K562 (cell line): ENCODE results near the gene MYB. TPM values are rescaled to one million over a fixed set of nuclear protein-coding genes. Genes with fewer than 3 reads are reported as not detected.

ENCODE experiments used
- CBX3 ChIP-seq, 2 experiments: IDR thresholded peaks; 1 replicate in 1 of 2; 2 replicates in 1 of 2; pipeline ENCODE4 v1.6.1; 2012; ENCODE audit warnings: inconsistent platforms in 2 of 2, low read length in 2 of 2, borderline replicate concordance in 1 of 2, control low read depth in 1 of 2
- CC2D1A ChIP-seq: fragments of 450-650 bp; IDR thresholded peaks from 2 replicates; pipeline ENCODE4 v1.6.1; 2017; ENCODE audit warnings: mild to moderate bottlenecking
- DMBX1 ChIP-seq: fragments of 250-450 bp; sonication (Bioruptor Pico); IDR thresholded peaks from 2 replicates; pipeline ENCODE4 v1.8.0; 2022; ENCODE audit warnings: inconsistent platforms, mild to moderate bottlenecking, moderate library complexity, borderline replicate concordance
- FOXP1 ChIP-seq: sonication (generic); formaldehyde crosslinking; IDR thresholded peaks from 2 replicates; pipeline ENCODE4 v1.8.0; 2022; ENCODE audit warnings: mild to moderate bottlenecking, missing genetic modification reagents
- GTF2F1 ChIP-seq: IDR thresholded peaks from 2 replicates; pipeline ENCODE4 v1.6.1; 2011; ENCODE audit warnings: low read depth, low read length, improper control_type of control experiment
- HNRNPLL ChIP-seq: fragments of 200-400 bp; formaldehyde crosslinking; IDR thresholded peaks from 2 replicates; pipeline ENCODE4 v1.6.1; 2017; ENCODE audit warnings: low read length, low read depth, mild to moderate bottlenecking; ENCODE audit not compliant: poor library complexity, severe bottlenecking
- LEF1 ChIP-seq: fragments of 450-650 bp; IDR thresholded peaks from 2 replicates; pipeline ENCODE4 v1.6.1; 2016; ENCODE audit warnings: mild to moderate bottlenecking
- MEF2D ChIP-seq: conservative IDR thresholded peaks from 2 replicates; pipeline ENCODE4 v1.6.1; 2016; ENCODE audit warnings: low read depth, missing genetic modification characterization, missing compliant biosample characterization
- POLR2AphosphoS5 ChIP-seq: IDR thresholded peaks from 2 replicates; pipeline ENCODE4 v1.6.1; 2011; ENCODE audit warnings: mild to moderate bottlenecking, low read depth, low read length, moderate library complexity; ENCODE audit not compliant: control insufficient read depth, insufficient read depth
- POLR2H ChIP-seq: IDR thresholded peaks from 2 replicates; pipeline ENCODE4 v1.6.1; 2016; ENCODE audit warnings: missing genetic modification characterization, low read depth, mild to moderate bottlenecking, control low read depth, missing compliant biosample characterization, moderate library complexity
- RBFOX2 ChIP-seq: fragments of 200-400 bp; formaldehyde crosslinking; IDR thresholded peaks from 2 replicates; pipeline ENCODE4 v1.6.1; 2017; ENCODE audit warnings: low read depth, mild to moderate bottlenecking, low read length, moderate library complexity
- TAF15 ChIP-seq: fragments of 200-400 bp; formaldehyde crosslinking; IDR thresholded peaks from 2 replicates; pipeline ENCODE4 v1.6.1; 2017; ENCODE audit warnings: mild to moderate bottlenecking, low read depth, low read length, moderate library complexity
- THAP12 ChIP-seq: fragments of 250-450 bp; sonication (Bioruptor Pico); IDR thresholded peaks from 2 replicates; pipeline ENCODE4 v1.9.0; 2021; ENCODE audit warnings: mild to moderate bottlenecking, inconsistent platforms
- ZNF282 ChIP-seq: sonication (generic); formaldehyde crosslinking; IDR thresholded peaks from 2 replicates; pipeline ENCODE4 v1.8.1; 2023; ENCODE audit warnings: missing genetic modification reagents
- polyA plus RNA-seq, 8 experiments: library from polyadenylated mRNA; depleted of rRNA in 4 of 8; stranded (reverse) in 5 of 8; unstranded in 3 of 8; fragments of >200 nt; fragmentation: Nextera tagmentation in 2 of 8; fragmentation: Illumina TruSeq in 1 of 8; extraction: Ambion mirVana in 2 of 8; extraction: Trizol in 1 of 8; gene quantifications; 2 replicates each; pipeline versions ENCODE4 v1.2.1 to v1.2.3, GENCODE V29; 2011 to 2014; ENCODE audit warnings: inconsistent platforms in 1 of 8, missing spikeins in 1 of 8
- total RNA-seq, 7 experiments: library from RNA; depleted of rRNA in 6 of 7; stranded (reverse); fragments of >200 nt in 6 of 7; fragmentation: Illumina TruSeq in 2 of 7; extraction: Trizol in 2 of 7; gene quantifications; 2 replicates each; pipeline versions ENCODE4 v1.2.1 to v1.2.3, GENCODE V29; 2011 to 2021; ENCODE audit warnings: low replicate concordance in 1 of 7
- TF ChIP-seq, protein P1 (sequence below): fragments of 250-450 bp; sonication (Bioruptor Pico); IDR thresholded peaks from 2 replicates; pipeline ENCODE4 v1.5.0; 2021; ENCODE audit warnings: mild to moderate bottlenecking, moderate library complexity
- TF ChIP-seq, protein P2 (sequence below): fragments of 250-450 bp; sonication (Bioruptor Pico); IDR thresholded peaks from 2 replicates; pipeline ENCODE4 v1.4.0; 2020; ENCODE audit warnings: mild to moderate bottlenecking
- TF ChIP-seq, protein P3 (sequence below): fragments of 250-450 bp; sonication (Bioruptor Pico); IDR thresholded peaks from 2 replicates; pipeline ENCODE4 v1.5.0; 2021
- TF ChIP-seq, protein P4 (sequence below): fragments of 450-650 bp; formaldehyde crosslinking; IDR thresholded peaks from 2 replicates; pipeline ENCODE4 v1.4.0; 2022; ENCODE audit warnings: missing genetic modification characterization

MYB gene
- total and polyA plus RNA-seq, 9 of the 15 experiments (the other 6 are each of a cell fraction or from before 2014, with no cell fraction given) = 35.8 to 218 (median 140) TPM

- TF ChIP-seq, protein P1, sequence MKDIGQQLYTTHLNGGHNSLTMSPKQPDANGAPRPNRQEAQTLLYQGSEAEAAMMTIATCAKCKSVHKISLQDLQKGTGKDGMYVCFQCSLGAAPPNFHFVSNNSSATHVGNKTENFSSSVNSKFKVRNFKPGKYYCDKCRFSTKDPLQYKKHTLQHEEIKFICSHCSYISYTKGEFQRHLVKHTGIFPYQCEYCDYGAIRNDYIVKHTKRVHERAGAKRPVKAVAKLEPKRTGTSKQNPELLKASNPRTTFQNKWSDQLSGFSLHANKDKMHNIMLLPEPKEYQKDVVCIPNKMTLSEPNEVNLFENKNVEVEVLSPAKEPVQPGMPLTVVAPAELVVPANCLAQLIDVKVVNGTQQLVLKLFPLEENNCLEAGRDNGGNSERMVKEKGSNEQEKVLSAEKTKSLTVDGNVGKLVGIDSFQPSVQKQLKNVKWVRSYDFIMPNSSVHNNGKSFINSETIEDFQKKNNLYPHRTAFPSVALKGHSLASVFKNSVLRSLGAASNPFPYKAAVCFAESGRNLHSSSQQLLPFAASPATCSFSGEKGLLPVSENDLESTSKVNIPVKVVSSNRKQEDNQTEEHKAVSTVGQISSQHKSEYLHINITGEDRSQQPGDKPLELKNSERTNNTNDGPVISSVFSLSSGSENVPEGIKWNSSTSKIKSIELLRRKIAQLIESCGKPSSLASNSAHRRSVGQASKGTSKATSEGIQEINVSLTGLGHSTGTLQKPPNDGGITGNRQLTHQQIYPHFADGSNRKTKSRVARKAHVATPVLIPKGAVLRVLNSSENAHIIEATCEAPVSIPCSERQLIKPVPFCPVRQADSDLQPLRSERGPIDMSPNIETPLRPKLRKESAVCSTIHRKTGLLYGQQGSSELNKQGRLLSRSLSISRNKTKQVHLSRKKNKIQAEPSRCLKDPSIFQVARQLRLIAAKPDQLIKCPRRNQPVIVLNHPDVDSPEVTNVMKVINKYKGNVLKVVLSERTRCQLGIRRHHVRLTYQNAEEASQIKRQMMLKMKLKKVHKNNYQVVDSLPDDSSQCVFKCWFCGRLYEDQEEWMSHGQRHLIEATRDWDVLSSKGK = no peak
- TF ChIP-seq FOXP1 (CRISPR knock-in tag) = 0 out of 2 replicates have a peak, but pooled peaks have one; percentile 18
- no peak for TF ChIP-seq LEF1
- no peak for TF ChIP-seq ZNF282 (CRISPR knock-in tag)
- no peak for TF ChIP-seq TAF15
- TF ChIP-seq, protein P2, sequence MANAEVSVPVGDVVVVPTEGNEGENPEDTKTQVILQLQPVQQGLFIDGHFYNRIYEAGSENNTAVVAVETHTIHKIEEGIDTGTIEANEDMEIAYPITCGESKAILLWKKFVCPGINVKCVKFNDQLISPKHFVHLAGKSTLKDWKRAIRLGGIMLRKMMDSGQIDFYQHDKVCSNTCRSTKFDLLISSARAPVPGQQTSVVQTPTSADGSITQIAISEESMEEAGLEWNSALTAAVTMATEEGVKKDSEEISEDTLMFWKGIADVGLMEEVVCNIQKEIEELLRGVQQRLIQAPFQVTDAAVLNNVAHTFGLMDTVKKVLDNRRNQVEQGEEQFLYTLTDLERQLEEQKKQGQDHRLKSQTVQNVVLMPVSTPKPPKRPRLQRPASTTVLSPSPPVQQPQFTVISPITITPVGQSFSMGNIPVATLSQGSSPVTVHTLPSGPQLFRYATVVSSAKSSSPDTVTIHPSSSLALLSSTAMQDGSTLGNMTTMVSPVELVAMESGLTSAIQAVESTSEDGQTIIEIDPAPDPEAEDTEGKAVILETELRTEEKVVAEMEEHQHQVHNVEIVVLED (CRISPR knock-in tag) = no peak
- TF ChIP-seq, protein P3, sequence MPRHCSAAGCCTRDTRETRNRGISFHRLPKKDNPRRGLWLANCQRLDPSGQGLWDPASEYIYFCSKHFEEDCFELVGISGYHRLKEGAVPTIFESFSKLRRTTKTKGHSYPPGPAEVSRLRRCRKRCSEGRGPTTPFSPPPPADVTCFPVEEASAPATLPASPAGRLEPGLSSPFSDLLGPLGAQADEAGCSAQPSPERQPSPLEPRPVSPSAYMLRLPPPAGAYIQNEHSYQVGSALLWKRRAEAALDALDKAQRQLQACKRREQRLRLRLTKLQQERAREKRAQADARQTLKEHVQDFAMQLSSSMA (CRISPR knock-in tag) = no peak
- TF ChIP-seq RBFOX2 = peak; percentile 44
- TF ChIP-seq MEF2D (tag) = no peak
- TF ChIP-seq DMBX1 (CRISPR knock-in tag) = no peak
- TF ChIP-seq POLR2H (tag) = no peak
- TF ChIP-seq GTF2F1 = no peak
- no peak for TF ChIP-seq CC2D1A
- TF ChIP-seq THAP12 (CRISPR knock-in tag) = no peak
- TF ChIP-seq CBX3 (IDR thresholded peaks at IDR 0.05; ENCODE audit: borderline replicate concordance in 1 of 2, low read length in 2 of 2) = no peak
- peak; percentile 54 for TF ChIP-seq HNRNPLL
- TF ChIP-seq POLR2AphosphoS5 = 0 out of 2 replicates have a peak, but pooled peaks have one; percentile 45
- TF ChIP-seq, protein P4, sequence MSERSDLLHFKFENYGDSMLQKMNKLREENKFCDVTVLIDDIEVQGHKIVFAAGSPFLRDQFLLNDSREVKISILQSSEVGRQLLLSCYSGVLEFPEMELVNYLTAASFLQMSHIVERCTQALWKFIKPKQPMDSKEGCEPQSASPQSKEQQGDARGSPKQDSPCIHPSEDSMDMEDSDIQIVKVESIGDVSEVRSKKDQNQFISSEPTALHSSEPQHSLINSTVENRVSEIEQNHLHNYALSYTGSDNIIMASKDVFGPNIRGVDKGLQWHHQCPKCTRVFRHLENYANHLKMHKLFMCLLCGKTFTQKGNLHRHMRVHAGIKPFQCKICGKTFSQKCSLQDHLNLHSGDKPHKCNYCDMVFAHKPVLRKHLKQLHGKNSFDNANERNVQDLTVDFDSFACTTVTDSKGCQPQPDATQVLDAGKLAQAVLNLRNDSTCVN = no peak
Observed at GRCh38 chr6:135181333-135182070, 394 bp downstream of the MYB start (continued).
